Measurements from ENCODE around the gene COL16A1. TPM values are rescaled to one million over a fixed set of nuclear protein-coding genes. Genes with fewer than 3 reads are reported as not detected.

The COL16A1 gene
- total RNA-seq, 1 experiment from 2014 or later = 4.0 TPM

- peak; percentile 24 for DNase-seq (ENCODE audit: low read depth)
Measured at GRCh38 chr1:31688233-31688918, 15.4 kb downstream of the COL16A1 start.

- DNase-seq (ENCODE audit: low read depth) = no peak
Measured at GRCh38 chr1:31687601-31688000, 16.2 kb downstream of the COL16A1 start.

GRCh38 chr1:31685795-31686194, 18.0 kb downstream of the COL16A1 start:
- no peak for DNase-seq (ENCODE audit: low read depth)

- no peak for DNase-seq (ENCODE audit: low read depth)
Measured at GRCh38 chr1:31683997-31684396, 19.8 kb downstream of the COL16A1 start.

- no peak for DNase-seq (ENCODE audit: low read depth)
Measured at GRCh38 chr1:31681415-31681814, 22.4 kb downstream of the COL16A1 start.

GRCh38 chr1:31679676-31680230, 24.1 kb downstream of the COL16A1 start:
- no peak for DNase-seq (ENCODE audit: low read depth)

GRCh38 chr1:31679091-31679490, 24.7 kb downstream of the COL16A1 start:
- no peak for DNase-seq (ENCODE audit: low read depth)

- DNase-seq (ENCODE audit: low read depth) = no peak
Measured at GRCh38 chr1:31678681-31679080, 25.1 kb downstream of the COL16A1 start.

GRCh38 chr1:31677949-31678348, 25.9 kb downstream of the COL16A1 start:
- no peak for DNase-seq (ENCODE audit: low read depth)

- DNase-seq (ENCODE audit: low read depth) = no peak
Measured at GRCh38 chr1:31677401-31677800, 26.4 kb downstream of the COL16A1 start.

GRCh38 chr1:31675756-31676155, 28.1 kb downstream of the COL16A1 start:
- no peak for DNase-seq (ENCODE audit: low read depth)

GRCh38 chr1:31675161-31675560, 28.7 kb downstream of the COL16A1 start:
- no peak for DNase-seq (ENCODE audit: low read depth)

GRCh38 chr1:31674626-31675025, 29.2 kb downstream of the COL16A1 start:
- DNase-seq (ENCODE audit: low read depth) = peak; percentile 85

GRCh38 chr1:31673433-31673832, 30.4 kb downstream of the COL16A1 start:
- DNase-seq (ENCODE audit: low read depth) = no peak

GRCh38 chr1:31672986-31673385, 30.8 kb downstream of the COL16A1 start:
- DNase-seq (ENCODE audit: low read depth) = no peak

- no peak for DNase-seq (ENCODE audit: low read depth)
Measured at GRCh38 chr1:31671561-31672201, 32.1 kb downstream of the COL16A1 start.

GRCh38 chr1:31671147-31671546, 32.7 kb downstream of the COL16A1 start:
- DNase-seq (ENCODE audit: low read depth) = no peak

GRCh38 chr1:31670593-31670964, 33.2 kb downstream of the COL16A1 start:
- DNase-seq (ENCODE audit: low read depth) = no peak

GRCh38 chr1:31669786-31670592, 33.8 kb downstream of the COL16A1 start:
- DNase-seq (ENCODE audit: low read depth) = peak; percentile 85

- no peak for DNase-seq (ENCODE audit: low read depth)
Measured at GRCh38 chr1:31669433-31669785, 34.4 kb downstream of the COL16A1 start.

GRCh38 chr1:31668303-31668883, 35.4 kb downstream of the COL16A1 start:
- DNase-seq (ENCODE audit: low read depth) = no peak
